ENCODE measurements around the gene CMSS1.

The CMSS1 gene

GRCh38 chr3:100183608-100184125, 366.0 kb downstream of the CMSS1 start:
- no peak for DNase-seq (ENCODE audit: low read depth)

DNA sequence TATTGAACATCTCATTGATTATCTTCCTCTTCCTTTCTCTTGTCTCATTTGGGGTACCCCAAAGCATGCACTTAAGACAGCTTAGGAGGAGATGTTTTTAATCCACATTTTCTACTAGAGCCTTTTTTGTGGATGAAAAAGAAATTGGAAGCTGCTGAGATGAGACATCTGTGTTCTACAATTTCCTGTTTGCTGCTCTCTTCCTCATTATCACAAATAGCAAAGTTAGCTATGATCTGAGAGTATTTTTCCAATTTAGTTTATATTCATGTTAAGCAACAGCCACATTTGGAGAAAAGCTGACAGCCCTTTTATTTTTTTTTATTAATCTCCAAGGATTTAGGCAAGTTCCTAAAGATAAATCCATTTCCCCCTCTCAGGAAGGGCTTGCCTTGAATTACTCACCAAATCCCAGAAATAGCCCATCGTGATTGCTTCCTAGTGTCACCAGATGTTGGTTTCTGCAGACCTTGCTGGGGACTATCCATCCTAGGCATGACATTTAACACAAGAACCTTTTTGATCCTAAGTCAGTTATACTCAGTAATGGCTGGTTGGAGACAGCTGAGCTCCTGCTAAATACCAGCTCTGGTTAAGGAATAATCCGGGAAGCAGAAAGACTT, 367.4 kb downstream of the CMSS1 start:
- DNase-seq (ENCODE audit: low read depth) = no peak

DNA sequence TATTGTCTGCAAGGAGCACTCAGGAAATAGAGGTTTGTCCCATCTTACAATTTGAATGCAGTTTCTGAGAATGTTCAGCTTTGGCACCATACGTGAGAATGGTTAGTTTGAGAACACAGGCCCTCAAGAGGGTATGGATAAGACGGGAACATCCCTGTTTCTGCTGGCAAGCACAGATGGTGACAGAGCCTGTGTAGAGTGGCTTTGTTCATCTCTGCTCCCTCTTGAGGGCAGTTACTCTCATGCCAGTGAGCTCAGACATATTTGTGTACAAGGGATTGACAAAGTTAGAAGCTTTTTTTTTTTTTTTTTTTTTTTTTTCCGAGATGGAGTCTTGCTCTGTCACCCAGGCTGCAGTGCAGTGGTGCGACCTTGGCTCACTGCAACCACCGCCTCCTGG, 368.2 kb downstream of the CMSS1 start:
- no peak for DNase-seq (ENCODE audit: low read depth)

- no peak for DNase-seq (ENCODE audit: low read depth)
Observed at GRCh38 chr3:100189444-100189964, 371.8 kb downstream of the CMSS1 start.

DNA sequence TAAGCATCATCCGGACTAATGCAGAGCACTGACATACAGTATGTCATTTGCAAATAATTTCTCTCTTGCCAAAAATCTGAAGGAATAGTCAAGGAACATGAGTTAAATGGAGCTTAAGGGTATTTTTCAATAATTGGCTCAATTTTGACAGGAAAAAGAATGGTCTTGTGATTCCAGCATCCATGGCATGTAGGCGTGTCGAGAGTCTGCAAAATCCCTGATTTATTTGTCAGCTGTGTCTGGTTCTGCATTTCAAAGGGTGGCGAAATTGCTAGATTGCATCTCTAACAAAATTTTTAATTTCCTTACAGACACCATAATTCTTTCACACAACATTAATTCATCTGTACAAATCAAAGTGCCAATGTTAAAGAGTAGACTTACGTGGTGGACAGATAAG, 377.7 kb downstream of the CMSS1 start:
- DNase-seq (ENCODE audit: low read depth) = no peak

DNA sequence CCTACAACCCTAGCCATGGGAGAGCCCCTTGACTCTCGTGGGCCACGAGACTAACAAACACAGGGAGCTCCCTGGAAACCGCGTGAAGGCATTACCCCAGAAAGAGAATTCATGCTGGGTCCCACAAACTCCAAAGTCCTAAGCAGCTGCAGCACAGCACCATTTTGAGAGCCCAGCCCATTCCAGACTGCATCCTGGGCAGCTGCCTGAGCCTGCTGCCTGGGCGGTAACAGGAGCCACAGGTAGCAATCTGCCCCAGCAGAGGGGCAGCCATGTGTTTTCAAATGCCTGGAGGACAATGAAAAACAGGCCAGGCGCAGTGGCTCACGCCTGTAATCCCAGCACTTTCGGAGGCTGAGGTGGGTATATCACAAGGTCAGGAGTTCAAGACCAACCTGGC, 380.2 kb downstream of the CMSS1 start:
- DNase-seq (ENCODE audit: low read depth) = no peak

DNA sequence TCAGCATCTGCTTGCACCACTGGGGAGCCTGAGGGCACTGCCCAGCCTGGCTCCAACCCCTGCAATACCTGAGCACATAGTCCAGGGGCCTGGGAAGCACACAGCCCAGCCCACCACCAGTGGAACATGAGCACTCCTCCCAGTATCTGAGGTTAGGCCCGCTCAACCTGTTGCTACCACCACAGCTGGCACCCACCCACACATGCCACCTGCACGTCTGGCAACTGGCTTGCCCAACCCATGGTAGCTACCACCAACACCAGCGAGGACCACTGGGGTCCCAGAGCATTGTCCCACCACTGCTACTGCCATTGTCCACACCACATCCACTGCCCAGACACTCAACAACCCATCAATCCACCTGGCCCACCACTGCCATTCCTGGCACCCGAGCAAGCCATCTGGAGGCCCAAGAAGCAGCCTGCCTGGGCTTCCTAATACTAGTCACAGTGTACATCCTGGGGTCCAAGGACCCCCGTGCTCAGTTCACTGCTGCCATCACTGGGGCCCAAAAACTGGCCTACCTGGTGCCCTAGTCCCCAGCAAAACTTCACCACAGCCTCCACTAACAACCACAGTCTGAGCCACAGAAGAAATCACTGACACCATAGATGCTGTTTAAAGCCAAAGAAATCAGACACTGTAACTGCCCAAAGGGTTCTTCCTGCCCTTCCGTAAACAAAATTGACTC, 381.1 kb downstream of the CMSS1 start:
- DNase-seq (ENCODE audit: low read depth) = no peak

GRCh38 chr3:100205171-100205570, 387.5 kb downstream of the CMSS1 start:
- no peak for DNase-seq (ENCODE audit: low read depth)

GRCh38 chr3:100206687-100207086, 389.0 kb downstream of the CMSS1 start:
- DNase-seq (ENCODE audit: low read depth) = no peak

- no peak for DNase-seq (ENCODE audit: low read depth)
Observed at GRCh38 chr3:100207886-100208285, 390.2 kb downstream of the CMSS1 start.

DNA sequence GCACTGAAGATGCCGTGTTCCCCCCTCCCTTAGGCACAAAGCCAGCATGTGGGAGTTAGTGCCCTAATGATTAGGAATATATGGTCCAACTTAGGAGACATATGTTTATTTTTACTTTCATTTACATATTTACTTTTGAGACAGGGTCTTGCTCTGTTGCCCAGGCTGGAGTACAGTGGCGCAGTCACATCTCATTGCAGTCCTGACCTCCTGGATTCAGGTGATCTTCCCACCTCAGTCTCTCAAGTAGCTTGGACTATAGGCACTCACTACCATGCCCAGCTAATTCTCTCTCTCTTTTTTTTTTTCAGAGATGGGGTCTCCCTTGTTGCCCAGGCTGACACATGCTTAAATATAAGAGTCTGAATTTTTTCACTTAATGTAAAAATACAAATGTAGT, 391.5 kb downstream of the CMSS1 start:
- no peak for DNase-seq (ENCODE audit: low read depth)

DNA sequence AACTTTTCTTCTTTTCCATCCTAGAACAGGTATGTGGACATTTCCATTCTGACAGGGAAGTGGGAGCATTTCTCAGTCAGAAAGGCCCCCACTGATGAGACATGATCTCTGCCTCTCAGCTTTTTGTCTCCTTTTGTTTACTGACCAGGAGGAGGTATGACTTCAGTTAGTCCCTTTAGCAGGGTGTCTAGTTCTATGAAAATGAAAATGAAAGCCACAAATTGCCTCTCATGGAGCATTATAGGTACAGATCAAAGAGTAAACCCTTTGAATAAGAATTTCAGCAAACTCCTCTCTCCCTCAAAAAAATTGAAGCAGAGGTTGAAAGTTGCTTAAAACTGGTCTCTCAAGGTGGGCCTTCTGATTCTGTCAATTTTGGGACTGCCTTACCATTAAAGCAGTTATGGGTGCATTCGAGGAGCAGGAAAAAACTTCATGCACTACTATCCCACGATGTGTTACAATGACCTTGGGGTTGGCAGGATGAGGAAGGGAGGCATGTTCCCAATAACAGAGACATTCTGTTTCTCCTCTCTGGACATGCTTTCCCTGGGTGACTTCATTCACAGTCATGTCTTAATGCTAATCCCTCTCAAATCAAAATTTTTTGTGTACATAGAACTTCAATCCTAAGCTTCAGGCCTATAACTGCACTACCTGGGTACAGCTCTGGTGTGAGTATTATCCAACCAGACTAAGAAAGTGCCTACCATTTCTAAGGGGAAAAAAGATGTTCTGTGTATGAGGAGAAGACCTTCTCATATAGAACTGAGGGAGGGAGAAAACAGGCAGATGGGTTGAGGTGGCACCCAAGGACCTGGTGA, 392.5 kb downstream of the CMSS1 start:
- DNase-seq (ENCODE audit: low read depth) = no peak

DNA sequence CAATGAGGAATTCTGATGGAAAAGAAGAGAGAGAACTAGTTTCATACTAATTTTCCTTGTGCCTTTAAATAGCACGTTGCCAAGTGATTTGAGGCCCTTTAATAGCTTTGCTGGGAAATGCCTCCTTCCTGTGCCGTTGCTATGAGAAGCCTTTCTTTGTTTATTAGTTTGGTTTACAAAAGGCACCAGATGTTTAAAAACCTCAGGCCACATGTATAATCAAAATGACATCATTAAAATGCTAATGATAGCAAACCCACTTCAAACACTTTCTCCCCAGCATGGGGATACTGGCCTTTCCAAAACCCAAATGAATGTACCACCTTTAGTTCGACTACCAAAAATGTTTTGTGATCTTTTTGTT, 393.1 kb downstream of the CMSS1 start:
- peak; percentile 36 for DNase-seq (ENCODE audit: low read depth)

GRCh38 chr3:100213891-100214573, 396.4 kb downstream of the CMSS1 start:
- DNase-seq (ENCODE audit: low read depth) = no peak

DNA sequence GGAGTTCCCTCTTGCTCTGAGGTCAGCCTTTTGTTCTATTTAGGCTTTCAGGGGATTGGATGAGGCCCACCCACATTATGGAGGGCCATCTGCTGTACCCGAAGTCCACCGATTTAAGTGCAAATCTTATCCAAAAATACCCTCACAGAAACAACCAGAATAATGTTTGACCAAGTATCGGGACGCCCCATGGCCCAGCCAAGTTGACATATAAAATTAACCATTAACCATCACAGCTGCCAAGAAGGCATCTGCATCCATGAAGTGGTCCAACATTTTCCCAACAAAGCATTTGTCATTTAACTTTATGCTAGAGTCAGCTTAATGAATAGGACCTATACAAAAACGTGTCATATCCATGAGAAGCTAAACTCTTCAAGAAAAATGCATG, 396.9 kb downstream of the CMSS1 start:
- no peak for DNase-seq (ENCODE audit: low read depth)

GRCh38 chr3:100216713-100217112, 399.1 kb downstream of the CMSS1 start:
- no peak for DNase-seq (ENCODE audit: low read depth)

DNA sequence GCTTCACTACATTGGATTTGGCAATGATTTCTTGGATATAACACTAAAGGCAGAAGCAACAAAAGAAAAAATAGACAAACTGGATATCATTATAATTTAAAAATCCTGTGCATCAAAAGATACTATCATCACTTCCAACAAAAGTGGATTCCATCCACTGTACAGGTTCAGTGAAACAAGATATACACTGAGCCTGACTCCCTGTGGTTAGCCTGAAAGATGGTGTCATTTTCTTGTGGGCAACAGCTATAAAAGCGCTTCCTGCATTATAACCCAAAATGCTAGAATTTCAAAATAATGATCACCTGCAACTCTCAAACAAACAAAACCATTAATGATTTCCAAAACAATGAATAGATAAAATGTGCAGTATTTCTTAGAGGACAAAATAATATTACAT, 403.5 kb downstream of the CMSS1 start:
- DNase-seq (ENCODE audit: low read depth) = no peak

DNA sequence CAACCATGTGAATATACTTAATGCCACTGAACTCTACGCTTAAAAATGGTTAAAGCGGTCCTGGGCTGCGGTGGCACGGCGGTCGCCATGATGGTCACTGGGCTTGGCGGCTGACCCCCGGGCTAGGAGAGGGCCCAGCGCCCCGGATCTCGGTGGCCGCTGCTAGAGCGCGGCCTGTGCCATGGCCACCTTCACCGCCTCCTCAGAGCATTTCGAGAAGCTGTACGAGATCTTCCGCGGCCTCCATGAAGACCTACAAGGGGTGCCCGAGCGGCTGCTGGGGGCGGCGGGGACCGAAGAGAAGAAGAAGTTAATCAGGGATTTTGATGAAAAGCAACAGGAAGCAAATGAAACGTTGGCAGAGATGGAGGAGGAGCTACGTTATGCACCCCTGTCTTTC, 407.5 kb downstream of the CMSS1 start:
- DNase-seq (ENCODE audit: low read depth) = no peak

DNA sequence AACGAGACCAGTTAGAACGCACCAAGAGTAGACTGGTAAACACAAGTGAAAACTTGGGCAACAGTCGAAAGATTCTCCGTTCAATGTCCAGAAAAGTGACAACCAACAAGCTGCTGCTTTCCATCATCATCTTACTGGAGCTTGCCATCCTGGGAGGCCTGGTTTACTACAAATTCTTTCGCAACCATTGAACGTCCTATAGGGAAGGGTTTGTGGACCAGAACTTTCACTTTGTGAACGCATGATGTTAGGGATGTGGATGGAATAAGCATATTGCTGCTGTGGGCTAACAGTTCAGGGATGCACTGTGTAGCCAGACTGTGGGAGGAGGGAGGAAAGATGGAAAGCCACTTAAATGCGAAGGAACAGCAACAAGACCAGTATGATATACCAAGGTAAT, 408.2 kb downstream of the CMSS1 start:
- DNase-seq (ENCODE audit: low read depth) = no peak

GRCh38 chr3:100226712-100227429, 409.2 kb downstream of the CMSS1 start:
- DNase-seq (ENCODE audit: low read depth) = no peak

DNA sequence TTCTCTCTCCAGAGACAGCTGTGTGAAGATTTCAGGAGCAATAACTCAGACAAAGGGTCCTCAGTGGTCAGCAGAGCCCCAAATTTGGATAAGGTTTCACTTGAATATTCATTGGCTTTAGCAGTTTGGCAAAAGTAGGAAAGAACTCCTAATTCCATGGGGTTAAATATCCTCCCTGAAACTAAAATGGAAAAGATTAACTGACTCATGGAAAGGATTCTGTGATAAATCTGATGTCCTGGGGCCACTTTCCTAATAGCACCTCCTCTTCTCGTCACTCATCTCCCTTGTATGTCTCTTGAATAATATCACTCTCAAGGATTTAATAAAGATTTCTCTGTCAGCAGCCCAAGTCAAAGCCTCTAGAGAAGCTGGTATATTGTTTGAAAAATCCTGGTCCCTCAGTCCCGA, 409.9 kb downstream of the CMSS1 start:
- no peak for DNase-seq (ENCODE audit: low read depth)

DNA sequence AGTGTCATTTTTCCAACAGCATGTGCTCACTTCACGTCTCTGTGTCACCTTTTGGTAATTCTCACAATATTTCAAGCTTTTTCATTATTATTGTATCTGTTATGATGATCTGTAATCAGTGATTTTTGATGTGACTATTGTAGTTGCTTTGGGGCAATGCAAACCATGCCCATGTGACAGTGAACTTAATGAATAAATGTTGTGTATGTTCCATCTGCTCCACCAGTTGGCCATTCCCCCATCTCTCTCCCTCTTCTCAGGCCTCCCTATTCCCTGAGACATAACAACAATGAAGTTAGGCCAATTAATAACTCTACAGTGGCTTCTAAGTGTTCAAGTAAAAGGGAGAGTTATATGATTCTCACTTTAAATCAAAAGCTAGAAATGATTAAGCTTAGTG, 410.6 kb downstream of the CMSS1 start:
- no peak for DNase-seq (ENCODE audit: low read depth)

All from non-pigmented ciliary epithelial cell (primary cell).